K562 (cell line): ENCODE results near the gene FANCG. TPM values are rescaled to one million over a fixed set of nuclear protein-coding genes. Genes with fewer than 3 reads are reported as not detected.

ENCODE experiments used
- BMI1 ChIP-seq: fragments of 150-350 bp; IDR thresholded peaks from 2 replicates; pipeline ENCODE4 v1.6.1; 2014; ENCODE audit warnings: low read length
- CHD1 ChIP-seq: fragments of 200-600 bp; sonication (generic); IDR thresholded peaks from one replicate; pipeline ENCODE4 v1.6.1; 2012; ENCODE audit warnings: mild to moderate bottlenecking, moderate library complexity, low read length, inconsistent platforms
- GABPA ChIP-seq: fragments of 200-800 bp; sonication (Bioruptor generic); conservative IDR thresholded peaks from 2 replicates; pipeline ENCODE4 v1.6.1; 2016; ENCODE audit warnings: low read depth, missing genetic modification characterization, missing compliant biosample characterization
- NR2F6 ChIP-seq: fragments of 450-650 bp; formaldehyde crosslinking; IDR thresholded peaks from 2 replicates; pipeline ENCODE4 v1.4.0; 2020; ENCODE audit warnings: mild to moderate bottlenecking
- PHB ChIP-seq: fragments of 250-450 bp; sonication (Bioruptor Pico); IDR thresholded peaks from 2 replicates; pipeline ENCODE4 v1.5.0; 2021
- POLR2AphosphoS2 ChIP-seq: IDR thresholded peaks from 2 replicates; pipeline ENCODE4 v1.6.1; 2012; ENCODE audit warnings: low read length, improper control_type of control experiment
- POLR2G ChIP-seq: fragments of 200-400 bp; formaldehyde crosslinking; IDR thresholded peaks from 2 replicates; pipeline ENCODE4 v1.6.1; 2017; ENCODE audit warnings: low read depth, mild to moderate bottlenecking, antibody characterized with exemption, low read length, moderate library complexity
- TFE3 ChIP-seq: fragments of 450-650 bp; formaldehyde crosslinking; IDR thresholded peaks from 2 replicates; pipeline ENCODE4 v1.4.0; 2020; ENCODE audit warnings: mild to moderate bottlenecking, mixed read lengths
- ZFP91 ChIP-seq: sonication (generic); formaldehyde crosslinking; IDR thresholded peaks from 2 replicates; pipeline ENCODE4 v1.8.0; 2022; ENCODE audit warnings: mild to moderate bottlenecking, missing genetic modification reagents
- ZKSCAN1 ChIP-seq: fragments of 150-350 bp; IDR thresholded peaks from 2 replicates; pipeline ENCODE4 v1.6.1; 2016; ENCODE audit warnings: low read depth, low read length
- ZNF398 ChIP-seq: fragments of 250-450 bp; sonication (Bioruptor Pico); IDR thresholded peaks from 2 replicates; pipeline ENCODE4 v1.8.0; 2021; ENCODE audit warnings: moderate library complexity, mild to moderate bottlenecking, inconsistent platforms
- polyA plus RNA-seq, 8 experiments: library from polyadenylated mRNA; depleted of rRNA in 4 of 8; stranded (reverse) in 5 of 8; unstranded in 3 of 8; fragments of >200 nt; fragmentation: Nextera tagmentation in 2 of 8; fragmentation: Illumina TruSeq in 1 of 8; extraction: Ambion mirVana in 2 of 8; extraction: Trizol in 1 of 8; gene quantifications; 2 replicates each; pipeline versions ENCODE4 v1.2.1 to v1.2.3, GENCODE V29; 2011 to 2014; ENCODE audit warnings: inconsistent platforms in 1 of 8, missing spikeins in 1 of 8
- total RNA-seq, 7 experiments: library from RNA; depleted of rRNA in 6 of 7; stranded (reverse); fragments of >200 nt in 6 of 7; fragmentation: Illumina TruSeq in 2 of 7; extraction: Trizol in 2 of 7; gene quantifications; 2 replicates each; pipeline versions ENCODE4 v1.2.1 to v1.2.3, GENCODE V29; 2011 to 2021; ENCODE audit warnings: low replicate concordance in 1 of 7
- TF ChIP-seq, protein P1 (sequence below), 2 experiments: fragments of 450-650 bp in 1 of 2; IDR thresholded peaks; 2 replicates each; pipeline ENCODE4 v1.6.1; 2011 to 2017; ENCODE audit warnings: low read depth in 2 of 2, antibody characterized with exemption in 1 of 2, borderline replicate concordance in 1 of 2, low read length in 1 of 2, mild to moderate bottlenecking in 1 of 2, mixed read lengths in 1 of 2; ENCODE audit not compliant: control insufficient read depth in 1 of 2
- TF ChIP-seq, protein P2 (sequence below), 2 experiments: IDR thresholded peaks; 2 replicates each; pipeline ENCODE4 v1.6.1; 2011; ENCODE audit warnings: borderline replicate concordance in 1 of 2, control low read depth in 1 of 2, low read depth in 1 of 2, low read length in 1 of 2, mild to moderate bottlenecking in 1 of 2, mixed read lengths in 1 of 2, moderate library complexity in 1 of 2; ENCODE audit not compliant: insufficient read depth in 1 of 2, insufficient read length in 1 of 2, poor library complexity in 1 of 2, severe bottlenecking in 1 of 2; ENCODE audit errors: extremely low read depth in 1 of 2

FANCG gene
- total and polyA plus RNA-seq, 9 of the 15 experiments (the other 6 are each of a cell fraction or from before 2014, with no cell fraction given) = 7.5 to 43.9 (median 31.0) TPM

DNA sequence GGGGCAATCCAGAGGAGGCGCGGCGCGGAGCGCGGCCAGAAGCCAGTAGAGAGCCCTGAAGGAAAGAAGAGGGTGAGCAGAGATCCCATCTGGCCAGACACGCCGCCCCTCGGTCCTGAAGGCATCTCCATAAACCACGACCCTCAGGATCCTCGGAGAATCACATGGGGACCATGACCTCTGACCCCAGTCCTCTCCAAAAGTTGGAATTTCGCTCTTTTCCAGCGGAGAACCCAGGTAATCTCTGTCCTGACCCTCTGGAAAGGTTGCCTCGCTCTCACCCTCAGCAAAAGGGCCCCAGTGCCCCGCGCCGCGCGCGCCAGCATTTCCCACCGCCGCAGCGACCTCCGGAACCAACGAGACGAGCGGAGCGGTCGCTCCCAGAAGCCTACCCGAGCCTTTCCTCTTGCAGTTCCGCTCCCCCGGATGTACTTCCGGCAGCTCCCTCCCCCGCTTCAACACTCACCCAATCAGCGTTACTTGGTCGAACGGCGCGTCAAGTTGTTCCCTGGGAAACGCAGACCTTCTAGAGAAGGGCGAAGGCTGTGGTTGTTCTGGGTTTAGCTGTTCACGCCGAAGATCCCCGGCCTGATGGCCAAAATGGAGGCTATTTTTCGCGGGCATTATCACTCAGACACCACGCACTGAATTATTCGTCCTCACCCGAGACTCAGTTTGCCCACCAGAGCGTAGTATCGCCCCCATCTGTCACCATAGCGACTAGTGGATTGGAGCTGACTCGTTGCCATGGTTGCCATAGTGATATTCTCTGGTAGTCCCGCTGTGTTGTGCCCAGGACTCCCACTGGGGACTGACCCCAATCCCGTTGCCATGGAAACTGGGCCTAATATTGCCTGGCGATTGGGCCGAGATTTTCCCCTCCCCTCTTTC lies 23.3 kb upstream of the FANCG start, which contains the start of gene STOML2 (continued):
- TF ChIP-seq ZNF398 (CRISPR knock-in tag) = no peak
- TF ChIP-seq ZFP91 (CRISPR knock-in tag) = no peak
- TF ChIP-seq, protein P1, sequence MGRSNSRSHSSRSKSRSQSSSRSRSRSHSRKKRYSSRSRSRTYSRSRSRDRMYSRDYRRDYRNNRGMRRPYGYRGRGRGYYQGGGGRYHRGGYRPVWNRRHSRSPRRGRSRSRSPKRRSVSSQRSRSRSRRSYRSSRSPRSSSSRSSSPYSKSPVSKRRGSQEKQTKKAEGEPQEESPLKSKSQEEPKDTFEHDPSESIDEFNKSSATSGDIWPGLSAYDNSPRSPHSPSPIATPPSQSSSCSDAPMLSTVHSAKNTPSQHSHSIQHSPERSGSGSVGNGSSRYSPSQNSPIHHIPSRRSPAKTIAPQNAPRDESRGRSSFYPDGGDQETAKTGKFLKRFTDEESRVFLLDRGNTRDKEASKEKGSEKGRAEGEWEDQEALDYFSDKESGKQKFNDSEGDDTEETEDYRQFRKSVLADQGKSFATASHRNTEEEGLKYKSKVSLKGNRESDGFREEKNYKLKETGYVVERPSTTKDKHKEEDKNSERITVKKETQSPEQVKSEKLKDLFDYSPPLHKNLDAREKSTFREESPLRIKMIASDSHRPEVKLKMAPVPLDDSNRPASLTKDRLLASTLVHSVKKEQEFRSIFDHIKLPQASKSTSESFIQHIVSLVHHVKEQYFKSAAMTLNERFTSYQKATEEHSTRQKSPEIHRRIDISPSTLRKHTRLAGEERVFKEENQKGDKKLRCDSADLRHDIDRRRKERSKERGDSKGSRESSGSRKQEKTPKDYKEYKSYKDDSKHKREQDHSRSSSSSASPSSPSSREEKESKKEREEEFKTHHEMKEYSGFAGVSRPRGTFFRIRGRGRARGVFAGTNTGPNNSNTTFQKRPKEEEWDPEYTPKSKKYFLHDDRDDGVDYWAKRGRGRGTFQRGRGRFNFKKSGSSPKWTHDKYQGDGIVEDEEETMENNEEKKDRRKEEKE (IDR thresholded peaks at IDR 0.05; ENCODE audit: borderline replicate concordance in 1 of 2, control insufficient read depth in 1 of 2, low read depth in 2 of 2, low read length in 1 of 2) = peak in 1 of 2 experiments; percentile 86; a peak in 2 of 4 replicates
- TF ChIP-seq CHD1 = peak; percentile 64
- peak; percentile 73 for TF ChIP-seq BMI1
- peak; percentile 94 for TF ChIP-seq POLR2G
- TF ChIP-seq GABPA (tag) = peak; percentile 98
- peak; percentile 76; the same call in 1 of the 2 replicates for TF ChIP-seq NR2F6 (CRISPR knock-in tag)
- TF ChIP-seq TFE3 (CRISPR knock-in tag) = no peak
- no peak for TF ChIP-seq PHB (CRISPR knock-in tag)
- TF ChIP-seq, protein P2, sequence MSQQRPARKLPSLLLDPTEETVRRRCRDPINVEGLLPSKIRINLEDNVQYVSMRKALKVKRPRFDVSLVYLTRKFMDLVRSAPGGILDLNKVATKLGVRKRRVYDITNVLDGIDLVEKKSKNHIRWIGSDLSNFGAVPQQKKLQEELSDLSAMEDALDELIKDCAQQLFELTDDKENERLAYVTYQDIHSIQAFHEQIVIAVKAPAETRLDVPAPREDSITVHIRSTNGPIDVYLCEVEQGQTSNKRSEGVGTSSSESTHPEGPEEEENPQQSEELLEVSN (IDR thresholded peaks at IDR 0.05; ENCODE audit: borderline replicate concordance in 1 of 2, extremely low read depth in 1 of 2, insufficient read depth in 1 of 2, insufficient read length in 1 of 2, low read depth in 1 of 2, low read length in 1 of 2, poor library complexity in 1 of 2, severe bottlenecking in 1 of 2) = peak; percentile 2 to 47
- TF ChIP-seq ZKSCAN1 = peak; percentile 49; the same call in 1 of the 2 replicates
- TF ChIP-seq POLR2AphosphoS2 = no peak
